Endodermal cell (in vitro differentiated cells): ENCODE data around the gene MAP3K21. TPM values are rescaled to one million over a fixed set of nuclear protein-coding genes. Genes with fewer than 3 reads are reported as not detected.

ENCODE experiments used
- DNase-seq: peaks from one replicate; pipeline ENCODE4 v3.0.0-alpha.2; 2017
- H3K27ac ChIP-seq: 2 replicates; pipeline ENCODE4 v1.5.1; 2013; ENCODE audit warnings: mild to moderate bottlenecking, low read depth, low read length, moderate library complexity
- H3K27me3 ChIP-seq: 2 replicates; pipeline ENCODE4 v1.6.1; 2013; ENCODE audit warnings: mild to moderate bottlenecking, low read length, moderate library complexity; ENCODE audit not compliant: insufficient read depth, control insufficient read depth, poor library complexity, severe bottlenecking
- H3K36me3 ChIP-seq: 2 replicates; pipeline ENCODE4 v1.7.0; 2013; ENCODE audit warnings: mild to moderate bottlenecking, low read length, moderate library complexity; ENCODE audit not compliant: control insufficient read depth, insufficient read depth
- H3K4me1 ChIP-seq: one replicate; pipeline ENCODE4 v1.7.0; 2013; ENCODE audit warnings: low read length; ENCODE audit not compliant: control insufficient read depth, insufficient read depth
- H3K4me3 ChIP-seq: 2 replicates; pipeline ENCODE4 v1.5.1; 2013; ENCODE audit warnings: mild to moderate bottlenecking, low read length, moderate library complexity
- H3K9ac ChIP-seq: 2 replicates; pipeline ENCODE4 v1.6.1; 2013; ENCODE audit warnings: mild to moderate bottlenecking, low read length, moderate library complexity; ENCODE audit not compliant: poor library complexity, severe bottlenecking; ENCODE audit errors: extremely low read depth
- H3K9me3 ChIP-seq: 2 replicates; pipeline ENCODE4 v1.6.1; 2013; ENCODE audit warnings: mild to moderate bottlenecking, low read length, moderate library complexity; ENCODE audit not compliant: control insufficient read depth
- H3K27ac Mint-ChIP-seq: 2 replicates; pipeline ENCODE4 v1.8.0; 2020; ENCODE audit warnings: mixed read lengths
- H3K27me3 Mint-ChIP-seq: 2 replicates; pipeline ENCODE4 v1.8.0; 2021; ENCODE audit warnings: mild to moderate bottlenecking, mixed read lengths; ENCODE audit not compliant: insufficient read depth
- H3K36me3 Mint-ChIP-seq: 2 replicates; pipeline ENCODE4 v1.8.0; 2020; ENCODE audit warnings: low read depth, mixed read lengths
- H3K4me1 Mint-ChIP-seq: 2 replicates; pipeline ENCODE4 v1.8.0; 2020; ENCODE audit warnings: mixed read lengths
- H3K4me3 Mint-ChIP-seq: 2 replicates; pipeline ENCODE4 v1.8.0; 2020; ENCODE audit warnings: mild to moderate bottlenecking, moderate library complexity, mixed read lengths
- H3K9me3 Mint-ChIP-seq: 2 replicates; pipeline ENCODE4 v1.8.0; 2020; ENCODE audit warnings: mild to moderate bottlenecking, mixed read lengths
- CTCF ChIP-seq: fragments of 200-600 bp; sonication (generic); conservative IDR thresholded peaks from 2 replicates; pipeline ENCODE4 v1.5.0; 2021; ENCODE audit warnings: antibody characterized with exemption, mild to moderate bottlenecking
- WGBS, 2 experiments: methylation state at CpG; one replicate each; pipeline versions ENCODE4 v1.1.5 to v1.1.7; 2013; ENCODE audit warnings: missing lambda C conversion rate in 2 of 2, mixed read lengths in 1 of 2; ENCODE audit not compliant: insufficient coverage in 1 of 2, insufficient read length in 1 of 2; 5-methylcytosine and 5-hydroxymethylcytosine counted together
- total RNA-seq, 2 donors: library from RNA; stranded (reverse); fragmentation: NEBNext Ultra II Directional in 1 of 2; extraction: Animal tissue kit (Norgen Biotek cat#: 25700) in 1 of 2; gene quantifications; 2 replicates in 1 of 2; 3 replicates in 1 of 2; pipeline ENCODE4 v1.2.1, GENCODE V29; 2021

The MAP3K21 gene
- total RNA-seq, 2 donors from 2014 or later, result 9.4 to 14.6 TPM

GRCh38 chr1:233359431-233359830 lies 31.9 kb downstream of the MAP3K21 start:
- H3K27me3 Mint-ChIP-seq, result no peaks in the 10 kb centered on the region
- H3K9me3 ChIP-seq, result no peaks in the 10 kb centered on the region
- no peaks in the 10 kb centered on the region for H3K36me3 ChIP-seq
- no peaks in the 10 kb centered on the region for H3K9me3 Mint-ChIP-seq
- no peak overlapping the region for H3K4me3 Mint-ChIP-seq
- H3K4me3 ChIP-seq, result no peak overlapping the region
- peaks cover 4% of the 10 kb centered on the region for H3K4me1 ChIP-seq
- no peak for TF ChIP-seq CTCF
- WGBS, 2 experiments, result 92 to 94% methylated on average over 2 to 5 of the region's 5 CpGs
- H3K27me3 ChIP-seq, result no peaks in the 10 kb centered on the region
- no peak for DNase-seq
- H3K27ac ChIP-seq, result no peak overlapping the region
- H3K4me1 Mint-ChIP-seq, result peaks cover 16% of the 10 kb centered on the region
- H3K9ac ChIP-seq, result no peak overlapping the region
- peaks cover 6% of the 10 kb centered on the region for H3K36me3 Mint-ChIP-seq
- no peak overlapping the region for H3K27ac Mint-ChIP-seq

GRCh38 chr1:233359905-233360304 lies 32.4 kb downstream of the MAP3K21 start:
- Mint-ChIP-seq H3K27ac (no peak overlapping the region), H3K27me3 (no peaks in the 10 kb centered on the region), H3K9me3 (no peaks in the 10 kb centered on the region), H3K36me3 (peaks cover 6% of the 10 kb centered on the region), H3K4me3 (no peak overlapping the region), H3K4me1 (peaks cover 16% of the 10 kb centered on the region)
- DNase-seq, result no peak
- no peak overlapping the region for H3K9ac ChIP-seq
- H3K4me1 ChIP-seq, result peaks cover 4% of the 10 kb centered on the region
- H3K36me3 ChIP-seq, result no peaks in the 10 kb centered on the region
- no peak for TF ChIP-seq CTCF
- H3K27ac ChIP-seq, result no peak overlapping the region
- no peaks in the 10 kb centered on the region for H3K9me3 ChIP-seq
- H3K4me3 ChIP-seq, result no peak overlapping the region
- H3K27me3 ChIP-seq, result no peaks in the 10 kb centered on the region
- 100% methylated on average over 2 of the region's 2 CpGs; no CpG with 5 or more reads in 1 of the 2 experiments for WGBS, 2 experiments

GRCh38 chr1:233360525-233361102 lies 33.1 kb downstream of the MAP3K21 start:
- Mint-ChIP-seq H3K27ac (no peak overlapping the region), H3K4me3 (no peak overlapping the region), H3K27me3 (no peaks in the 10 kb centered on the region), H3K4me1 (peaks cover 18% of the 10 kb centered on the region), H3K36me3 (peaks cover 6% of the 10 kb centered on the region), H3K9me3 (no peaks in the 10 kb centered on the region)
- Histone ChIP-seq H3K27ac (no peak overlapping the region), H3K36me3 (no peaks in the 10 kb centered on the region), H3K27me3 (no peaks in the 10 kb centered on the region), H3K9me3 (no peaks in the 10 kb centered on the region), H3K9ac (no peak overlapping the region), H3K4me3 (no peak overlapping the region), H3K4me1 (peaks cover 4% of the 10 kb centered on the region)
- TF ChIP-seq CTCF, result no peak
- DNase-seq, result no peak
- WGBS, 2 experiments, result 93 to 95% methylated on average over 4 to 6 of the region's 6 CpGs
